H9 (cell line): ENCODE data around the gene FBN2. TPM values are rescaled to one million over a fixed set of nuclear protein-coding genes. Genes with fewer than 3 reads are reported as not detected.

Experiments
- DNase-seq: peaks from one replicate; pipeline ENCODE4 v3.0.0-alpha.2; 2017
- H2AFZ ChIP-seq: one replicate; pipeline ENCODE4 v1.6.1; 2013; ENCODE audit warnings: mild to moderate bottlenecking, low read length, control low read depth, moderate library complexity
- H2AK5ac ChIP-seq: 2 replicates; pipeline ENCODE4 v1.6.1; 2013; ENCODE audit warnings: low read length, control low read depth, mixed read lengths; ENCODE audit not compliant: insufficient read length
- H2BK120ac ChIP-seq: one replicate; pipeline ENCODE4 v1.6.1; 2013; ENCODE audit warnings: low read depth, mild to moderate bottlenecking, low read length, control low read depth, inconsistent platforms; ENCODE audit not compliant: poor library complexity, severe bottlenecking
- H2BK12ac ChIP-seq: 2 replicates; pipeline ENCODE4 v1.6.1; 2013; ENCODE audit warnings: low read length, control low read depth, mixed read lengths, low read depth; ENCODE audit not compliant: insufficient read length
- H2BK15ac ChIP-seq: 2 replicates; pipeline ENCODE4 v1.6.1; 2013; ENCODE audit warnings: low read depth, low read length, control low read depth
- H2BK20ac ChIP-seq: one replicate; pipeline ENCODE4 v1.6.1; 2013; ENCODE audit warnings: low read depth, mild to moderate bottlenecking, low read length, control low read depth, inconsistent platforms; ENCODE audit not compliant: poor library complexity, severe bottlenecking
- H2BK5ac ChIP-seq: 2 replicates; pipeline ENCODE4 v1.6.1; 2013; ENCODE audit warnings: low read length, control low read depth, mixed read lengths; ENCODE audit not compliant: insufficient read length
- H3K14ac ChIP-seq: 2 replicates; pipeline ENCODE4 v1.6.1; 2013; ENCODE audit warnings: low read length, control low read depth; ENCODE audit not compliant: insufficient read depth
- H3K18ac ChIP-seq: 2 replicates; pipeline ENCODE4 v1.6.1; 2013; ENCODE audit warnings: low read depth, mild to moderate bottlenecking, mixed read lengths, low read length, control low read depth; ENCODE audit not compliant: insufficient read length
- H3K23ac ChIP-seq: 2 replicates; pipeline ENCODE4 v1.6.1; 2013; ENCODE audit warnings: low read length, control low read depth, mixed read lengths, low read depth; ENCODE audit not compliant: insufficient read length
- H3K23me2 ChIP-seq: 2 replicates; pipeline ENCODE4 v1.6.1; 2013; ENCODE audit warnings: low read depth, mild to moderate bottlenecking, mixed read lengths, low read length, control low read depth; ENCODE audit not compliant: insufficient read length, poor library complexity, severe bottlenecking
- H3K27ac ChIP-seq: 2 replicates; pipeline ENCODE4 v1.5.1; 2013; ENCODE audit warnings: low read length, control low read depth, mixed read lengths, low read depth; ENCODE audit not compliant: insufficient read length
- H3K27me3 ChIP-seq: 2 replicates; pipeline ENCODE4 v1.6.1; 2013; ENCODE audit warnings: low read length, control low read depth, inconsistent platforms; ENCODE audit not compliant: insufficient read depth
- H3K4ac ChIP-seq: 2 replicates; pipeline ENCODE4 v1.6.1; 2013; ENCODE audit warnings: low read depth, mild to moderate bottlenecking, control low read depth, inconsistent platforms, low read length, moderate library complexity
- H3K4me1 ChIP-seq: 2 replicates; pipeline ENCODE4 v1.6.1; 2013; ENCODE audit warnings: low read length, control low read depth, inconsistent platforms; ENCODE audit not compliant: insufficient read depth
- H3K4me2 ChIP-seq: 2 replicates; pipeline ENCODE4 v1.6.1; 2013; ENCODE audit warnings: low read length, control low read depth, mixed read lengths; ENCODE audit not compliant: insufficient read length, insufficient read depth
- H3K56ac ChIP-seq: 2 replicates; pipeline ENCODE4 v1.6.1; 2013; ENCODE audit warnings: low read depth, mild to moderate bottlenecking, mixed read lengths, low read length, control low read depth; ENCODE audit not compliant: insufficient read length
- H3K79me1 ChIP-seq: 2 replicates; pipeline ENCODE4 v1.6.1; 2013; ENCODE audit warnings: low read depth, mild to moderate bottlenecking, moderate library complexity, low read length, control low read depth, inconsistent platforms; ENCODE audit not compliant: insufficient read depth, poor library complexity, severe bottlenecking
- H3K79me2 ChIP-seq: 2 replicates; pipeline ENCODE4 v1.6.1; 2013; ENCODE audit warnings: low read length, control low read depth, inconsistent platforms; ENCODE audit not compliant: insufficient read depth
- H3K9ac ChIP-seq: 2 replicates; pipeline ENCODE4 v1.6.1; 2013; ENCODE audit warnings: low read length, control low read depth, mixed read lengths; ENCODE audit not compliant: insufficient read length; ENCODE audit errors: extremely low read depth
- H3K9me3 ChIP-seq: one replicate; pipeline ENCODE4 v1.6.1; 2013; ENCODE audit warnings: low read depth, low read length, inconsistent platforms; ENCODE audit not compliant: control insufficient read depth
- H3T11ph ChIP-seq: one replicate; pipeline ENCODE4 v1.6.1; 2013; ENCODE audit warnings: mild to moderate bottlenecking, low read length, control low read depth, inconsistent platforms
- H4K20me1 ChIP-seq: one replicate; pipeline ENCODE4 v1.6.1; 2013; ENCODE audit not compliant: control insufficient read depth, insufficient read length, insufficient read depth
- H4K5ac ChIP-seq: 2 replicates; pipeline ENCODE4 v1.6.1; 2013; ENCODE audit warnings: low read depth, mild to moderate bottlenecking, mixed read lengths, low read length, control low read depth; ENCODE audit not compliant: insufficient read length
- H4K8ac ChIP-seq: replicated peaks from 2 replicates; pipeline ENCODE4 v1.6.1; 2013; ENCODE audit warnings: low read length, control low read depth, mixed read lengths, low read depth; ENCODE audit not compliant: insufficient read length
- H4K91ac ChIP-seq: 2 replicates; pipeline ENCODE4 v1.6.1; 2013; ENCODE audit warnings: low read depth, mild to moderate bottlenecking, moderate library complexity, mixed read lengths, low read length, control low read depth; ENCODE audit not compliant: insufficient read length
- H3K27ac Mint-ChIP-seq, 3 experiments: 2 replicates in 2 of 3; 3 replicates in 1 of 3; pipeline ENCODE4 v1.8.0; 2020 to 2021; ENCODE audit warnings: mixed read lengths in 3 of 3, mild to moderate bottlenecking in 1 of 3, moderate library complexity in 1 of 3
- H3K27me3 Mint-ChIP-seq: 2 replicates; pipeline ENCODE4 v1.8.0; 2021; ENCODE audit warnings: low read depth, mild to moderate bottlenecking, moderate library complexity, mixed read lengths
- H3K36me3 Mint-ChIP-seq, 3 experiments: 2 replicates in 2 of 3; 3 replicates in 1 of 3; pipeline ENCODE4 v1.8.0; 2020 to 2021; ENCODE audit warnings: low read depth in 3 of 3, mixed read lengths in 3 of 3; ENCODE audit not compliant: insufficient read depth in 1 of 3
- H3K4me1 Mint-ChIP-seq, 2 experiments: 2 replicates each; pipeline ENCODE4 v1.8.0; 2020; ENCODE audit warnings: mixed read lengths in 2 of 2
- H3K4me3 Mint-ChIP-seq, 2 experiments: 2 replicates in 1 of 2; 3 replicates in 1 of 2; pipeline ENCODE4 v1.8.0; 2020 to 2021; ENCODE audit warnings: mild to moderate bottlenecking in 2 of 2, mixed read lengths in 2 of 2, moderate library complexity in 1 of 2
- H3K9me3 Mint-ChIP-seq, 2 experiments: 2 replicates in 1 of 2; 3 replicates in 1 of 2; pipeline ENCODE4 v1.8.0; 2020; ENCODE audit warnings: mild to moderate bottlenecking in 2 of 2, mixed read lengths in 2 of 2, moderate library complexity in 1 of 2
- CTCF ChIP-seq: fragments of 200-600 bp; sonication (generic); conservative IDR thresholded peaks from 3 replicates; pipeline ENCODE4 v1.8.0; 2021; ENCODE audit warnings: antibody characterized with exemption, mild to moderate bottlenecking
- total RNA-seq: library from RNA; stranded (reverse); gene quantifications from 2 replicates; pipeline ENCODE4 v1.2.1, GENCODE V29; 2021

The FBN2 gene
- total RNA-seq, 1 experiment from 2014 or later = 8.3 TPM

DNA sequence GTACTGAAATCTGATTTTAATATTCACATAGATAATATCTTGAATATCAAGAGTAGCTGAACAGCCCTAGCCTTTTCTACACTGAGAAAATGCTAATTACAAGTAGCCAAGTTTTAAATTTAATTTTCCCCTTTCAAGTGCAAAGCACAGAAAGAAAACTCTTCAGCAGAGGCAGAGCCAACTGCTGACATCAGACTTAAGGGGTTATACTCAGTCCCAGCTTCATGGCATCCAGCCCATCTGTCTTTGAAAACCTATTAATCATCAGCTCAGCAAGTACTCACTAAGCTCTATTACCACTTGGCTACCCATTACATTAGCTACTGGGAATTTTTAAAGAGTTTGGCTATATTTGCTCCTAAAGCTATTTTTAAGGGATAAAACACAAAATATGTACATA lies 234.0 kb downstream of the FBN2 start:
- no peak for DNase-seq
- no peak overlapping the region for H3K9ac ChIP-seq
- no peak overlapping the region for H2BK120ac ChIP-seq
- Mint-ChIP-seq H3K27me3 (no peaks in the 10 kb centered on the region), H3K4me1 (peaks cover 10% of the 10 kb centered on the region in 2 experiments), H3K27ac (no peak overlapping the region), H3K9me3 (peaks cover 3 to 4% of the 10 kb centered on the region in 2 experiments), H3K4me3 (no peak overlapping the region), H3K36me3 (peaks cover 10 to 23% (median 20%) of the 10 kb centered on the region in 3 experiments)
- no peak overlapping the region for H3K27ac ChIP-seq
- H4K91ac ChIP-seq = no peak overlapping the region
- no peaks in the 10 kb centered on the region for H3K23me2 ChIP-seq
- H3K79me2 ChIP-seq = no peaks in the 10 kb centered on the region
- no peak overlapping the region for H2AFZ ChIP-seq
- no peak overlapping the region for H3K4me2 ChIP-seq
- H4K8ac ChIP-seq = no peak overlapping the region
- no peak overlapping the region for H3T11ph ChIP-seq
- H3K4ac ChIP-seq = no peak overlapping the region
- H2BK15ac ChIP-seq = no peak overlapping the region
- no peak overlapping the region for H3K14ac ChIP-seq
- H3K79me1 ChIP-seq = no peaks in the 10 kb centered on the region
- H4K5ac ChIP-seq = no peak overlapping the region
- H2BK5ac ChIP-seq = no peak overlapping the region
- no peak overlapping the region for H3K18ac ChIP-seq
- no peak overlapping the region for H3K23ac ChIP-seq
- H2BK12ac ChIP-seq = no peak overlapping the region
- no peak overlapping the region for H2AK5ac ChIP-seq
- no peaks in the 10 kb centered on the region for H3K9me3 ChIP-seq
- H4K20me1 ChIP-seq = no peaks in the 10 kb centered on the region
- no peaks in the 10 kb centered on the region; the same call in 1 of the 2 replicates for H3K4me1 ChIP-seq
- no peaks in the 10 kb centered on the region for H3K27me3 ChIP-seq
- no peak overlapping the region for H3K56ac ChIP-seq
- TF ChIP-seq CTCF = no peak
- no peak overlapping the region for H2BK20ac ChIP-seq
